Measurements from ENCODE around the gene SERPINA12. TPM values are rescaled to one million over a fixed set of nuclear protein-coding genes. Genes with fewer than 3 reads are reported as not detected.

SERPINA12 gene
- total and polyA plus RNA-seq, 4 donors, result not detected

DNA sequence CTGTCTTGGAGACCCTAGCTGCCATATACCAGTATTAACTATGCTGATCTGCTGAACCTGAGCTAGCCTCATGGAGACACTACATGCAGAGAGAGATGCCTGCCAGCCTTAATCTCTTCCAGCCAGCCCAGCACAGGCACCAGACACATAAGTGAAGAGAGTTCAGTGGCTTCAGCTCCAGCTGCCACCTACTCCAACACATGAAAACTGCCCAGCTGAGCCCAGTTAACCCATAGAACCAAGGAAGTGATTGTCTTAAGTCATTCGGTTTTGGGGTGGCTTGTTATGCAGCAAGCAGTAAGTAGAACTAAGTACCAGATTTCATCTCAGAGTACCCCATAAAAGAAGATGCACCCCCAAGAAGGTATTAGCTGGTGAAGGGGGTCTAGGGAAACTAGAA lies 64.3 kb downstream of the SERPINA12 start:
- no peak for DNase-seq
- ATAC-seq (ENCODE audit: low FRiP score), result no peak
- peaks cover 1% of the 10 kb centered on the region for H3K9me3 ChIP-seq (ENCODE audit: control insufficient read depth, low read length)
- no peaks in the 10 kb centered on the region for H3K27me3 ChIP-seq (ENCODE audit: control insufficient read depth in 1 of 2, insufficient read depth in 2 of 2, low read length in 1 of 2)
- no peak overlapping the region for H3K4me3 ChIP-seq (ENCODE audit: low read length in 2 of 2)
- H3K4me1 ChIP-seq (ENCODE audit: control insufficient read depth in 1 of 2, insufficient read depth in 2 of 2, low read length in 2 of 2), result no peaks in the 10 kb centered on the region
- no peak overlapping the region for H3K27ac ChIP-seq (ENCODE audit: low read depth in 1 of 2, low read length in 2 of 2)
- 75 to 78% methylated on average over 1 of the region's 1 CpG for WGBS, 2 donors
- no peaks in the 10 kb centered on the region for H3K36me3 ChIP-seq (ENCODE audit: control insufficient read depth in 1 of 2, insufficient read depth in 2 of 2, low read length in 1 of 2)
- intact Hi-C loops (cut with DNase I), result no loop called here

DNA sequence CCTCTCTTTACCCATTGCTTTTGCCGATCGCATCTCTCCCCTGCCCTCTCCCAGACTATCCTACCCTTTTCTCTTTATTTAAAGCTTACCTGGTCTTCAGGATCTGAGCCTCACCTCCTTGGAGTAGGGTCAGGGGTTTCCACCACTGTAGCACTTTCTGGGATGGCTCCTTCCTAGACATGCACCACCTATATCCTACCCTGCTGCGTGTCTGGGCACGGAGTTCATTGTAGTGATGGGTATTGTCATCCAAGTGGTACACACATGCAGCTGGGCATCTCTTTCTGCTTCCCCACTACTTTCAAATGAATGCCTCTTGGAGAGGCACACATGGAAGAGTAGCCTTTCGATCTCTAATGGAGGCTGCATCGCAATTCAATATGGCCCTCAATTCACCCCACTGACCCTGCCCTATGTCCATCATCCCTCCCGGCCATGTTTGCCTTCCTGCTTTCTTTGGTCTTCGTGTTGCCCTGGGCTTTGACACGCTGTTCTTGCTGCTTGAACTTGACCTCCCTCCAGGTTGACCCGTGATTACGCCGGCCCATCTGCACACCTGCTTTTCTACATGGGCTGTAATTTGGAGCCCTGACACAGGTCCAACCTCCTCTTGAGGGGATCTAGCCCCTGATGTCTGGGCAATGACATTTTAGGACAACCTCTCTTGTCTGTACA lies 67.6 kb downstream of the SERPINA12 start:
- 92 to 94% methylated on average over 12 of the region's 12 CpGs for WGBS, 2 donors

DNA sequence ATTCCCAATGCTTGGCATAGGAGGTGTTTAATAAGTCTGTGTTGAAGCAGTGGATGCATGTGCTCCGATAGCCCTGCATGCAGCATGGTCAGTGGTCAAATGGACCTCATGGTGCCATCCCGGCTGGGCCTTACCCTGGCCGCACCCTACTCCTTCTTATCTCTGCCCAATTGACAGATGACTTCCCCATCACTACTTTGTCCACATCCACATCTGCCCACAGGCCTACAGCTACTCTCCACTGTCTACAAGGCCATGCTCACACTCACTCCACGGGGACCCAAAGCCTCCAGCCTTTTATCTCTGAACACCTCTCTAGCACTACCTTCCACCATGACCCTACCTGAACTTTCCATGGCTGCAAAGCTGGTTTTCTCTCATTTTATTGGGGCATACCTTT lies 68.1 kb downstream of the SERPINA12 start:
- no peak overlapping the region for H3K27ac ChIP-seq (ENCODE audit: low read depth in 1 of 2, low read length in 2 of 2)
- intact Hi-C loops (cut with DNase I), result no loop called here
- H3K9me3 ChIP-seq (ENCODE audit: control insufficient read depth, low read length), result peaks cover 1% of the 10 kb centered on the region
- no peaks in the 10 kb centered on the region for H3K4me1 ChIP-seq (ENCODE audit: control insufficient read depth in 1 of 2, insufficient read depth in 2 of 2, low read length in 2 of 2)
- DNase-seq, result no peak
- no peaks in the 10 kb centered on the region for H3K27me3 ChIP-seq (ENCODE audit: control insufficient read depth in 1 of 2, insufficient read depth in 2 of 2, low read length in 1 of 2)
- no peak overlapping the region for H3K4me3 ChIP-seq (ENCODE audit: low read length in 2 of 2)
- no peaks in the 10 kb centered on the region for H3K36me3 ChIP-seq (ENCODE audit: control insufficient read depth in 1 of 2, insufficient read depth in 2 of 2, low read length in 1 of 2)
- ATAC-seq (ENCODE audit: low FRiP score), result no peak
- 89 to 92% methylated on average over 4 of the region's 4 CpGs for WGBS, 2 donors

More for the DNA sequence above, 67.6 kb downstream of the SERPINA12 start:
- intact Hi-C loops (cut with DNase I), result no loop called here
- H3K9me3 ChIP-seq (ENCODE audit: control insufficient read depth, low read length), result peaks cover 1% of the 10 kb centered on the region
- no peak for ATAC-seq (ENCODE audit: low FRiP score)
- no peak overlapping the region for H3K27ac ChIP-seq (ENCODE audit: low read depth in 1 of 2, low read length in 2 of 2)
- H3K4me1 ChIP-seq (ENCODE audit: control insufficient read depth in 1 of 2, insufficient read depth in 2 of 2, low read length in 2 of 2), result no peaks in the 10 kb centered on the region
- no peak overlapping the region for H3K4me3 ChIP-seq (ENCODE audit: low read length in 2 of 2)
- no peaks in the 10 kb centered on the region for H3K36me3 ChIP-seq (ENCODE audit: control insufficient read depth in 1 of 2, insufficient read depth in 2 of 2, low read length in 1 of 2)
- no peak for DNase-seq
- H3K27me3 ChIP-seq (ENCODE audit: control insufficient read depth in 1 of 2, insufficient read depth in 2 of 2, low read length in 1 of 2), result no peaks in the 10 kb centered on the region

DNA sequence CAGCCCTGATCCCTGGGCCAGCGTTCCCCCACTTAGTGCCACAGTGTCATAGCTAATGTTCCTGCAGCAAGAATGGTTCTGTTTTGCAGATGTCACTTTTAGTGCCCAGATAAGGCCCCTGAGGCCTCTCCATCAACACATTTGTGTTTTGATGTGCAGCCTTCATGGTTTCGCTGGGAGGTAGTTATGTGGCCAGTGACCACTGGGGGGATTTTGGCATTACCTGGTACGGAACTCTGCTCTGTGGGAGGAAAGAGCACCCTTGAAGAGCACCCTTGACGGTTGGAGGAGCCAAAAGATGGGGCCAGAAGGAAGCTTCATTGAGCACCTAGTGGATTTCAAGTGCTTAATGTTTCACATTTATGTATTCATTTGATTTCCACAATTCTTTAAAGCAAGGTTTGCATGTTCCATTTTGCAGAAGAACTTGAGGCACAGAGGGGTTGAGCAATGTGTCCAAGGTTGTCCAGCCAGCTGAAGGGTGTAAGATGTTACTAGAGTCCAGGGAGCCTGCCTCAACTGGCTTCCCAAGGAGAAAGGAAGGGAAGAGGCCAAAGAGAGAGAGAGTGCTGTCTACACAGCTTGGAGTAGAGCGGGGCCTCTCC lies 69.7 kb downstream of the SERPINA12 start:
- ATAC-seq (ENCODE audit: low FRiP score) (no peak), DNase-seq (no peak)
- 73 to 74% methylated on average over 5 of the region's 5 CpGs for WGBS, 2 donors
- Histone ChIP-seq H3K27me3 (ENCODE audit: control insufficient read depth in 1 of 2, insufficient read depth in 2 of 2, low read length in 1 of 2) (no peaks in the 10 kb centered on the region), H3K9me3 (ENCODE audit: control insufficient read depth, low read length) (peaks cover 1% of the 10 kb centered on the region), H3K4me3 (ENCODE audit: low read length in 2 of 2) (no peak overlapping the region), H3K4me1 (ENCODE audit: control insufficient read depth in 1 of 2, insufficient read depth in 2 of 2, low read length in 2 of 2) (no peaks in the 10 kb centered on the region), H3K36me3 (ENCODE audit: control insufficient read depth in 1 of 2, insufficient read depth in 2 of 2, low read length in 1 of 2) (no peaks in the 10 kb centered on the region), H3K27ac (ENCODE audit: low read depth in 1 of 2, low read length in 2 of 2) (no peak overlapping the region)
- intact Hi-C loops (cut with DNase I), result no loop called here

Other genes starting within 250 kb of the SERPINA12 start
- not detected for gene SERPINA10, start 216.2 kb downstream of the SERPINA12 start, total RNA-seq
- not detected for gene SERPINA10, start 216.2 kb downstream of the SERPINA12 start, polyA plus RNA-seq
- gene SERPINA6, start 186.1 kb downstream of the SERPINA12 start, total RNA-seq, result not detected
- gene SERPINA6, start 186.1 kb downstream of the SERPINA12 start, polyA plus RNA-seq, result not detected
- gene SERPINA2, start 142.8 kb downstream of the SERPINA12 start, total RNA-seq, result not detected
- gene SERPINA2, start 142.8 kb downstream of the SERPINA12 start, polyA plus RNA-seq, result not detected
- 10 to 100 TPM; 17.8 to 23.1 TPM for gene SERPINA1, start 120.9 kb downstream of the SERPINA12 start, total RNA-seq
- gene SERPINA1, start 120.9 kb downstream of the SERPINA12 start, polyA plus RNA-seq, result 10 to 100 TPM in 1 of 2 donors, 1 to 10 TPM in 1; 3.5 to 29.8 TPM
- not detected for gene SERPINA11, start 56.7 kb downstream of the SERPINA12 start, total RNA-seq
- not detected for gene SERPINA11, start 56.7 kb downstream of the SERPINA12 start, polyA plus RNA-seq
- not detected for gene SERPINA9, start 33.3 kb downstream of the SERPINA12 start, total RNA-seq
- not detected for gene SERPINA9, start 33.3 kb downstream of the SERPINA12 start, polyA plus RNA-seq
- gene SERPINA4, start 52.0 kb upstream of the SERPINA12 start, total RNA-seq, result not detected
- gene SERPINA4, start 52.0 kb upstream of the SERPINA12 start, polyA plus RNA-seq, result not detected
- 1 to 10 TPM; 2.3 to 9.0 TPM for gene SERPINA5, start 72.0 kb upstream of the SERPINA12 start, total RNA-seq
- under 1 TPM in 1 of 2 donors, not detected in 1; 0.13 TPM for gene SERPINA5, start 72.0 kb upstream of the SERPINA12 start, polyA plus RNA-seq
- 100 to 1,000 TPM; 200 to 220 TPM for gene SERPINA3, start 102.9 kb upstream of the SERPINA12 start, total RNA-seq
- 100 to 1,000 TPM in 1 of 2 donors, 10 to 100 TPM in 1; 53.2 to 117 TPM for gene SERPINA3, start 102.9 kb upstream of the SERPINA12 start, polyA plus RNA-seq

All from aorta (tissue), 5 donors.